HG02981 (cell line): Measurements from ENCODE around the gene MGST3.
"Not testable (repeated sequence)": the region's sequence is repeated elsewhere in the genome, so short reads cannot be mapped to it uniquely, and the experiment has no call there.

Experiments
- ATAC-seq: cut with Tn5 transposase; IDR thresholded peaks from one replicate; pipeline ENCODE4 v1.9.1; 2021; ENCODE audit warnings: mild to moderate bottlenecking, moderate library complexity; ENCODE audit not compliant: unreplicated experiment

MGST3 gene

GRCh38 chr1:165696625-165697100 is 65.6 kb downstream of the MGST3 start:
- ATAC-seq: no peak

GRCh38 chr1:165697491-165697880 is 66.5 kb downstream of the MGST3 start:
- no peak for ATAC-seq

- peak; percentile 90 for ATAC-seq
These were observed 67.1 kb downstream of the MGST3 start, which contains the start of gene ALDH9A1 for GRCh38 chr1:165697881-165698760. ALDH9A1 (minus strand) TSS chr1:165698562; CDS start chr1:165698558, 4 bp downstream.

- no peak for ATAC-seq
These were observed 67.7 kb downstream of the MGST3 start for GRCh38 chr1:165698761-165699052.

GRCh38 chr1:165699577-165699976 is 68.5 kb downstream of the MGST3 start:
- no peak for ATAC-seq

GRCh38 chr1:165701922-165702321 is 70.9 kb downstream of the MGST3 start:
- ATAC-seq: not testable (repeated sequence)

GRCh38 chr1:165703648-165704047 is 72.6 kb downstream of the MGST3 start:
- no peak for ATAC-seq
